Measurements from ENCODE around the gene CATSPERZ. TPM values are rescaled to one million over a fixed set of nuclear protein-coding genes. Genes with fewer than 3 reads are reported as not detected.

The CATSPERZ gene
- total and polyA plus RNA-seq, 9 of the 15 experiments (the other 6 are each of a cell fraction or from before 2014, with no cell fraction given): 0.86 to 8.5 (median 3.5) TPM

GRCh38 chr11:64331569-64332371 lies 31.6 kb downstream of the CATSPERZ start (continued):
- TF ChIP-seq REST (IDR thresholded peaks at IDR 0.05; ENCODE audit: borderline replicate concordance) (peak; percentile 54; the same call in 1 of the 2 replicates), REST (CRISPR knock-in tag; IDR thresholded peaks at IDR 0.05; ENCODE audit: low read depth) (no peak), ZNF12 (CRISPR knock-in tag; IDR thresholded peaks at IDR 0.05) (no peak), TFAM (CRISPR knock-in tag; conservative IDR thresholded peaks at IDR 0.05) (no peak), BCOR (IDR thresholded peaks at IDR 0.05) (peak; percentile 79), SP1 (CRISPR knock-in tag; IDR thresholded peaks at IDR 0.05) (no peak; the same call in 1 of the 2 replicates), ZNF57 (CRISPR knock-in tag; IDR thresholded peaks at IDR 0.05) (no peak), NEUROD1 (IDR thresholded peaks at IDR 0.05; ENCODE audit: borderline replicate concordance, low read depth, low read length, partially characterized antibody) (peak; percentile 44), ARID2 (IDR thresholded peaks at IDR 0.05) (0 out of 2 replicates have a peak, but pooled peaks have one; percentile 26), ZNF586 (CRISPR knock-in tag; conservative IDR thresholded peaks at IDR 0.05) (no peak)
- TF ChIP-seq, protein P1, sequence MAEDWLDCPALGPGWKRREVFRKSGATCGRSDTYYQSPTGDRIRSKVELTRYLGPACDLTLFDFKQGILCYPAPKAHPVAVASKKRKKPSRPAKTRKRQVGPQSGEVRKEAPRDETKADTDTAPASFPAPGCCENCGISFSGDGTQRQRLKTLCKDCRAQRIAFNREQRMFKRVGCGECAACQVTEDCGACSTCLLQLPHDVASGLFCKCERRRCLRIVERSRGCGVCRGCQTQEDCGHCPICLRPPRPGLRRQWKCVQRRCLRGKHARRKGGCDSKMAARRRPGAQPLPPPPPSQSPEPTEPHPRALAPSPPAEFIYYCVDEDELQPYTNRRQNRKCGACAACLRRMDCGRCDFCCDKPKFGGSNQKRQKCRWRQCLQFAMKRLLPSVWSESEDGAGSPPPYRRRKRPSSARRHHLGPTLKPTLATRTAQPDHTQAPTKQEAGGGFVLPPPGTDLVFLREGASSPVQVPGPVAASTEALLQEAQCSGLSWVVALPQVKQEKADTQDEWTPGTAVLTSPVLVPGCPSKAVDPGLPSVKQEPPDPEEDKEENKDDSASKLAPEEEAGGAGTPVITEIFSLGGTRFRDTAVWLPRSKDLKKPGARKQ (CRISPR knock-in tag; IDR thresholded peaks at IDR 0.05): no peak
- TF ChIP-seq, protein P2, sequence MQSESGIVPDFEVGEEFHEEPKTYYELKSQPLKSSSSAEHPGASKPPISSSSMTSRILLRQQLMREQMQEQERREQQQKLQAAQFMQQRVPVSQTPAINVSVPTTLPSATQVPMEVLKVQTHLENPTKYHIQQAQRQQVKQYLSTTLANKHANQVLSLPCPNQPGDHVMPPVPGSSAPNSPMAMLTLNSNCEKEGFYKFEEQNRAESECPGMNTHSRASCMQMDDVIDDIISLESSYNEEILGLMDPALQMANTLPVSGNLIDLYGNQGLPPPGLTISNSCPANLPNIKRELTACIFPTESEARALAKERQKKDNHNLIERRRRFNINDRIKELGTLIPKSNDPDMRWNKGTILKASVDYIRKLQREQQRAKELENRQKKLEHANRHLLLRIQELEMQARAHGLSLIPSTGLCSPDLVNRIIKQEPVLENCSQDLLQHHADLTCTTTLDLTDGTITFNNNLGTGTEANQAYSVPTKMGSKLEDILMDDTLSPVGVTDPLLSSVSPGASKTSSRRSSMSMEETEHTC (IDR thresholded peaks at IDR 0.05): no peak
- TF ChIP-seq, protein P3, sequence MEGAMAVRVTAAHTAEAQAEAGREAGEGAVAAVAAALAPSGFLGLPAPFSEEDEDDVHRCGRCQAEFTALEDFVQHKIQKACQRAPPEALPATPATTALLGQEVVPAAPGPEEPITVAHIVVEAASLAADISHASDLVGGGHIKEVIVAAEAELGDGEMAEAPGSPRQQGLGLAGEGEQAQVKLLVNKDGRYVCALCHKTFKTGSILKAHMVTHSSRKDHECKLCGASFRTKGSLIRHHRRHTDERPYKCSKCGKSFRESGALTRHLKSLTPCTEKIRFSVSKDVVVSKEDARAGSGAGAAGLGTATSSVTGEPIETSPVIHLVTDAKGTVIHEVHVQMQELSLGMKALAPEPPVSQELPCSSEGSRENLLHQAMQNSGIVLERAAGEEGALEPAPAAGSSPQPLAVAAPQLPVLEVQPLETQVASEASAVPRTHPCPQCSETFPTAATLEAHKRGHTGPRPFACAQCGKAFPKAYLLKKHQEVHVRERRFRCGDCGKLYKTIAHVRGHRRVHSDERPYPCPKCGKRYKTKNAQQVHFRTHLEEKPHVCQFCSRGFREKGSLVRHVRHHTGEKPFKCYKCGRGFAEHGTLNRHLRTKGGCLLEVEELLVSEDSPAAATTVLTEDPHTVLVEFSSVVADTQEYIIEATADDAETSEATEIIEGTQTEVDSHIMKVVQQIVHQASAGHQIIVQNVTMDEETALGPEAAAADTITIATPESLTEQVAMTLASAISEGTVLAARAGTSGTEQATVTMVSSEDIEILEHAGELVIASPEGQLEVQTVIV (CRISPR knock-in tag; IDR thresholded peaks at IDR 0.05; ENCODE audit: borderline replicate concordance): no peak
